GM23248 (cell line): ENCODE results near the gene ELAVL2. TPM values are rescaled to one million over a fixed set of nuclear protein-coding genes. Genes with fewer than 3 reads are reported as not detected.

Experiments used
- DNase-seq: peaks from one replicate; pipeline ENCODE4 v3.0.0-alpha.2; 2015
- H2AFZ ChIP-seq: fragments of 200-600 bp; sonication (generic); 2 replicates; pipeline ENCODE4 v1.6.1; 2016; ENCODE audit warnings: antibody characterized with exemption
- H3F3A ChIP-seq: fragments of 200-600 bp; sonication (generic); 2 replicates; pipeline ENCODE4 v1.6.1; 2016; ENCODE audit warnings: mild to moderate bottlenecking, antibody characterized with exemption, mixed run types; ENCODE audit not compliant: insufficient read depth
- H3K27ac ChIP-seq: fragments of 200-600 bp; sonication (generic); 2 replicates; pipeline ENCODE4 v1.5.1; 2016; ENCODE audit warnings: mild to moderate bottlenecking
- H3K27me3 ChIP-seq: fragments of 200-600 bp; sonication (generic); replicated peaks from 2 replicates; pipeline ENCODE4 v1.6.1; 2016; ENCODE audit warnings: mild to moderate bottlenecking; ENCODE audit not compliant: insufficient read depth
- H3K36me3 ChIP-seq: fragments of 200-600 bp; sonication (generic); 2 replicates; pipeline ENCODE4 v1.6.1; 2016; ENCODE audit warnings: low read depth, mild to moderate bottlenecking
- H3K4me1 ChIP-seq: fragments of 200-600 bp; sonication (generic); 2 replicates; pipeline ENCODE4 v1.6.1; 2016; ENCODE audit warnings: mild to moderate bottlenecking; ENCODE audit not compliant: insufficient read depth
- H3K4me2 ChIP-seq: fragments of 200-600 bp; sonication (generic); one replicate; pipeline ENCODE4 v1.6.1; 2016; ENCODE audit warnings: mild to moderate bottlenecking; ENCODE audit not compliant: unreplicated experiment
- H3K4me3 ChIP-seq: fragments of 200-600 bp; sonication (generic); 2 replicates; pipeline ENCODE4 v1.5.1; 2016; ENCODE audit warnings: mild to moderate bottlenecking
- H3K79me2 ChIP-seq: fragments of 200-600 bp; sonication (generic); 2 replicates; pipeline ENCODE4 v1.6.1; 2016; ENCODE audit warnings: mild to moderate bottlenecking; ENCODE audit not compliant: insufficient read depth
- H3K9ac ChIP-seq: fragments of 200-600 bp; sonication (generic); 2 replicates; pipeline ENCODE4 v1.6.1; 2016; ENCODE audit warnings: mild to moderate bottlenecking
- H3K9me2 ChIP-seq: fragments of 200-600 bp; sonication (generic); 2 replicates; pipeline ENCODE4 v1.6.1; 2016; ENCODE audit warnings: mixed run types, mild to moderate bottlenecking, moderate library complexity; ENCODE audit not compliant: insufficient read depth
- H3K9me3 ChIP-seq: fragments of 200-600 bp; sonication (generic); one replicate; pipeline ENCODE4 v1.6.1; 2017; ENCODE audit warnings: low read depth
- H4K20me1 ChIP-seq: fragments of 200-600 bp; sonication (generic); 2 replicates; pipeline ENCODE4 v1.6.0; 2016; ENCODE audit not compliant: insufficient read depth
- EZH2 ChIP-seq: fragments of 200-600 bp; sonication (generic); IDR thresholded peaks from 2 replicates; pipeline ENCODE4 v1.6.1; 2018; ENCODE audit warnings: antibody characterized with exemption, mild to moderate bottlenecking; ENCODE audit not compliant: insufficient read depth, poor library complexity, severe bottlenecking
- EZH2phosphoT487 ChIP-seq: fragments of 200-600 bp; sonication (generic); IDR thresholded peaks from 2 replicates; pipeline ENCODE4 v1.6.1; 2018; ENCODE audit warnings: antibody characterized with exemption, moderate library complexity, mild to moderate bottlenecking, low read depth; ENCODE audit not compliant: insufficient read depth
- WGBS, 2 experiments: methylation state at CpG; one replicate each; pipeline ENCODE4 v1.1.6; 2015 to 2017; ENCODE audit warnings: low lambda C conversion rate in 2 of 2, low coverage in 1 of 2; ENCODE audit errors: missing lambda C conversion rate in 2 of 2; 5-methylcytosine and 5-hydroxymethylcytosine counted together
- in situ Hi-C: fragments of 300-500 bp; cut with MboI; formaldehyde crosslinking; loops from 2 replicates; pipeline ENCODE4 v1.15.0; 2020
- polyA plus RNA-seq: library from polyadenylated mRNA; unstranded; fragments of >200 nt; fragmentation: Nextera tagmentation; extraction: Ambion mirVana; gene quantifications from 2 replicates; pipeline ENCODE4 v1.2.1, GENCODE V29; 2016
- total RNA-seq: library from RNA; depleted of rRNA; stranded (reverse); fragments of >200 nt; shearing (Covaris generic); gene quantifications from 2 replicates; pipeline ENCODE4 v1.2.3, GENCODE V29; 2014

ELAVL2 gene
- total and polyA plus RNA-seq, 2 experiments from 2014 or later = 0.08 TPM; not detected in 1

GRCh38 chr9:23789529-23790254 is 36.3 kb downstream of the ELAVL2 start:
- TF ChIP-seq EZH2 = no peak
- no peak for TF ChIP-seq EZH2phosphoT487
- 24 to 25% methylated on average over 4 of the region's 4 CpGs for WGBS, 2 experiments
- in situ Hi-C loops = no loop called here
- Histone ChIP-seq H3K9me2 (no peaks in the 10 kb centered on the region), H3K9me3 (no peaks in the 10 kb centered on the region), H3K4me1 (no peaks in the 10 kb centered on the region), H3K79me2 (no peaks in the 10 kb centered on the region), H3K36me3 (no peaks in the 10 kb centered on the region), H3K27me3 (no peaks in the 10 kb centered on the region), H3K4me2 (no peak overlapping the region), H2AFZ (no peak overlapping the region), H3F3A (no peaks in the 10 kb centered on the region), H3K4me3 (no peak overlapping the region), H3K9ac (no peak overlapping the region), H3K27ac (no peak overlapping the region), H4K20me1 (no peaks in the 10 kb centered on the region)
- DNase-seq = no peak

DNA sequence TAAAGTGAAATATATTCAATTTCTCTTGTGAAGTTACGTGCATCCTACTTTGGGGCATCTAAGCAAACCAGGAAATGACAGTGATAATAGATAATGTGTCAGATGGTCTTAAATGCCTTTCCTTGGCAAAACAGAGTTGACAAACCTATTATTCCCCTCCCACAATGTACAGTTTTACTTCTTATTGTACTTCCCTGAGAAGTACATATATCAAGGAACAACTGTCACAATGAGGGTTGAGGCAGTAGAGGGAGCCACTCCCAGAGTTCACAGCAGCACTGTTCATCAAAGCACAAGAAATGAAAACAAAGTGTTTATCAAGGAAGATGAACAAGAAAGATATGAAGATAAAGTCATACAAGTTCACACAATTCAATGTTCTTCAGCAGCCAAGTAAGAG is 41.1 kb downstream of the ELAVL2 start:
- no peak overlapping the region for H3K9ac ChIP-seq
- H3K27me3 ChIP-seq = no peaks in the 10 kb centered on the region
- H3K79me2 ChIP-seq = no peaks in the 10 kb centered on the region
- no peak for TF ChIP-seq EZH2
- H3K4me2 ChIP-seq = no peak overlapping the region
- no peaks in the 10 kb centered on the region for H3F3A ChIP-seq
- H4K20me1 ChIP-seq = no peaks in the 10 kb centered on the region
- H3K27ac ChIP-seq = no peak overlapping the region
- H3K9me3 ChIP-seq = no peaks in the 10 kb centered on the region
- no peaks in the 10 kb centered on the region for H3K9me2 ChIP-seq
- no peaks in the 10 kb centered on the region for H3K36me3 ChIP-seq
- H3K4me3 ChIP-seq = no peak overlapping the region
- no peak overlapping the region for H2AFZ ChIP-seq
- WGBS, 2 experiments = 55 to 60% methylated on average over 1 of the region's 1 CpG
- in situ Hi-C loops = no loop called here
- DNase-seq = no peak
- H3K4me1 ChIP-seq = no peaks in the 10 kb centered on the region

DNA sequence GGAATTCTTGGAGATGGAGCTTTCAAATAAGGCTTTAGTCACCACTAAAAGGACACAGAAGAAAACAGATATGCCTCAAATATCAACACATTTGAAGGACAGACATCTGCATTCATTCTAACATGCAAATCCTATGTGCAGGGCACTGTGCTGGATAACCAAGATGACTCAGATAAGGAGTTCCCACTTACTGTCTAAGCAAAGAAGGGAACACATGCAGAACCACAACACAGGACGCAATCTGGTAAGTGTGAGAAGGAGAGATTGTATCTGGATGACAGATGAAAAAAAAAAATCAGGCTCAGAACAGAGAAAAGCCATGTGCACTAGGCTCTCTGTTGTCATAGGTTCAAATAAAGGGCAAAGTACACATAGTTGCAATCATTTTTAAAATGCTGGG is 42.5 kb downstream of the ELAVL2 start:
- 6 to 7% methylated on average over 1 of the region's 1 CpG for WGBS, 2 experiments
- H3K4me2 ChIP-seq = no peak overlapping the region
- H2AFZ ChIP-seq = no peak overlapping the region
- H3K9me2 ChIP-seq = no peaks in the 10 kb centered on the region
- no peak overlapping the region for H3K27ac ChIP-seq
- in situ Hi-C loops = no loop called here
- no peaks in the 10 kb centered on the region for H3K79me2 ChIP-seq
- no peaks in the 10 kb centered on the region for H3F3A ChIP-seq
- TF ChIP-seq EZH2 (no peak), EZH2phosphoT487 (no peak)
- H3K36me3 ChIP-seq = no peaks in the 10 kb centered on the region
- no peaks in the 10 kb centered on the region for H3K4me1 ChIP-seq
- DNase-seq = no peak
- H4K20me1 ChIP-seq = no peaks in the 10 kb centered on the region
- no peak overlapping the region for H3K4me3 ChIP-seq
- H3K27me3 ChIP-seq = no peaks in the 10 kb centered on the region
- no peaks in the 10 kb centered on the region for H3K9me3 ChIP-seq
- H3K9ac ChIP-seq = no peak overlapping the region

- H3K27me3 ChIP-seq = no peaks in the 10 kb centered on the region
- H4K20me1 ChIP-seq = no peaks in the 10 kb centered on the region
- no peaks in the 10 kb centered on the region for H3K4me1 ChIP-seq
- in situ Hi-C loops = no loop called here
- no peak overlapping the region for H3K27ac ChIP-seq
- H3K4me2 ChIP-seq = no peak overlapping the region
- no peak for DNase-seq
- H3K9me3 ChIP-seq = no peaks in the 10 kb centered on the region
- H3K4me3 ChIP-seq = no peak overlapping the region
- TF ChIP-seq EZH2phosphoT487 (no peak), EZH2 (no peak)
- no peaks in the 10 kb centered on the region for H3K79me2 ChIP-seq
- H3K9me2 ChIP-seq = no peaks in the 10 kb centered on the region
- H3F3A ChIP-seq = no peaks in the 10 kb centered on the region
- H2AFZ ChIP-seq = no peak overlapping the region
- H3K9ac ChIP-seq = no peak overlapping the region
- H3K36me3 ChIP-seq = no peaks in the 10 kb centered on the region
- 6 to 10% methylated on average over 2 of the region's 2 CpGs for WGBS, 2 experiments
Measured at GRCh38 chr9:23779220-23779619, 46.8 kb downstream of the ELAVL2 start.
